NCI-H128 (cell line): ENCODE results near the gene OR10H2.
"Not testable (repeated sequence)": the region's sequence is repeated elsewhere in the genome, so short reads cannot be mapped to it uniquely, and the experiment has no call there.

Source experiments
- DNase-seq: peaks from one replicate; lab custom pipeline; 2025; ENCODE audit not compliant: unreplicated experiment; lab: John Stamatoyannopoulos, UW

The OR10H2 gene, protein sequence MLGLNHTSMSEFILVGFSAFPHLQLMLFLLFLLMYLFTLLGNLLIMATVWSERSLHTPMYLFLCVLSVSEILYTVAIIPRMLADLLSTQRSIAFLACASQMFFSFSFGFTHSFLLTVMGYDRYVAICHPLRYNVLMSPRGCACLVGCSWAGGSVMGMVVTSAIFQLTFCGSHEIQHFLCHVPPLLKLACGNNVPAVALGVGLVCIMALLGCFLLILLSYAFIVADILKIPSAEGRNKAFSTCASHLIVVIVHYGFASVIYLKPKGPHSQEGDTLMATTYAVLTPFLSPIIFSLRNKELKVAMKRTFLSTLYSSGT

DNA sequence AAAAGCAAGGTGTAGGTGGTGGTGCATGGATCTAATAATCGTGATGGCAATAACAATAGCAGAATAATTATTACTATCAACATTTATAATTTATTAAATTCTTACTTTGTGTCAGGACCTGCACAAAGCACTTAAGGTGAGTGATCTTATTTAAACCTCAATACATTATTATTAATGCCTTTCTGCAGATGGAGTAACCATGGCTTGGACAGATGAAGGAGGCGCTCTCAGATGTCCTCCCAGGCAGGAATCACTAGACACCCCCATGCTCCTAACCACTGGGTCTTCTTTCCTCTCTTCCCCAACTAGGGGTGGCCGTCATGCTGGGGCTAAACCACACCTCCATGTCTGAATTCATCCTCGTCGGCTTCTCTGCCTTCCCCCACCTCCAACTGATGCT, at the start of gene OR10H2:
Gene OR10H2, plus strand, starts transcription at position 301 of the 400 bp plus-strand sequence. Its CDS starts 20 bp downstream, at position 321.
- no peak for DNase-seq

DNA sequence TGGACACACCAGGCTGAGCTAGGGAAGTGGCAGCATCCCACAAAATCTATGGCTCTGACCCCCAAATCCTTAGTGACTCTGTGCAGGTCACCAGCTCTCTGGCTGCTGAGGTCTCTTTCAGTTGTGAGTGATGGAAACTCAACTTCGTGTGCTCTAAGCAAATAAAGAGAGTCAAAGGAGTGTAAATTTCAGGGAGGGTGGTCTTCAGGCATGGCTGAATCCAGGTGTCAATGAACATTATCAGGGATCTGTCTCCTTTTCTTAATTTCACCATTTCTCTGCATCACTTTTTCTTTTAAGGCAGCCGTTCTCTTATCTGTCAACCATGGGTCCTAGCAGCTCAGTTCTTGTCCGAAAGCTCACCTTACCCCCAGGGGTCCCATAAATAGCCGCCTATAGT, 48.7 kb upstream of the OR10H2 start:
- DNase-seq, result no peak

DNA sequence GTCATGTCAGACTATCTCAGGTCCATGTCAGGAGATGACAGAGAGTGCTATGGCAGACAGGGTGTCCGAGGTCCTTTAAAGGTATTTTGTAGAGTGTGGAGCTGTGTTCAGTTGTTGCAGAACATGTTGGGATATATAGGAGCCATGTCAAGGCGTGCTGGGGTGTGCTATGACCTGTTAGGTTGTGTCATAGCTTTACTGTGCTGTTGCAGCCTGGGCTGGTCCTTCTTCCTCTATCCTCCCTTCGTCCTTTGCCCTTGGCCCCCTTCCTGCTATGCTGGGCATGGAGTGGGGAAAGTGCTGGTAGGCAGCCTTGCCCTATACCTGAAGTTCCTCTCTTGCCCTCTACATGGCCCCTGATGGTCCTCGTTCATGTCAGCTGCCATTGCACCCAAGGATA, 48.0 kb upstream of the OR10H2 start:
- DNase-seq, result not testable (repeated sequence)

DNA sequence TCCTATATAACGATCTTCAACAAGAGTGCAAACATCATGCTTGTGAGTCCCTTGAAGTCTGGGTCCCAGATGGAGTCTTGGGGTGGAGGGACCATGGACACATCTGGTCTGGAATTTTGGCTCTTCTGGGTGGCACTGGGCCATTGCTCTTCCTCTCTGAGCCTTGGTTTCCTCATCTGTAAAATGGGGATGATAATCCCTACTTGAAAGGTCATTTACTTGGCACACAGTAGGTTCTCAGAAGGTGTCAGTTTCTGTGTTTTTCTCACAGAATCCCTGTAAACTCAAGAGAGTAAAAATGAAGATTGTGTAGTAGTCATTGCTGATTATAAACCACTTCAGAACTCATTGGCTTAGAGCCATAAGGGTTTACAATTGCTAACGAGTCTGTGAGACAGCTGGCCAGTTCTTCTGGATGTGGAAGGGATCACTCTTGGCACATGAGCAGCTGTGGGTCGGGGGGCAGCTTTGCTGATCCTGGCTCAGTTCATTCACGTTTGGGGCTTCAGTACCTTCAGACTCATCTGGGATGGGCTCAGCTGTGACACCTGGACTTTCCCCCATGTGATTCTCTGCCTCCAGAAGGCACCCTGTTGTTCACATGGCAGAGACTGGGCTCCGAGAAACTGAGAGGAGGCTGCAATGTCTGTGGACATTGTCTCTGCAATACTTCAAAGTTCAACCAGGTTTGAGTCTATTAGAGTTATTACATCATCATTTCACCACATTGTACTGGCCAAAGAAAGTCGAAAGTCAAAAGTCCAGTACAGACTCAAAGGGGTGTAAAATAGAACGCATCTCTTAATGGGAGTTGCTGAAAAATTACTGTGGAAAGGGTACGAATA, 47.1 kb upstream of the OR10H2 start:
- DNase-seq, result no peak

- DNase-seq, result no peak
Measured at GRCh38 chr19:15683411-15683810, 44.4 kb upstream of the OR10H2 start.

- DNase-seq, result no peak
Measured at GRCh38 chr19:15684828-15685227, 43.0 kb upstream of the OR10H2 start.

- DNase-seq, result no peak
Measured at GRCh38 chr19:15696654-15697194, 31.1 kb upstream of the OR10H2 start.

DNA sequence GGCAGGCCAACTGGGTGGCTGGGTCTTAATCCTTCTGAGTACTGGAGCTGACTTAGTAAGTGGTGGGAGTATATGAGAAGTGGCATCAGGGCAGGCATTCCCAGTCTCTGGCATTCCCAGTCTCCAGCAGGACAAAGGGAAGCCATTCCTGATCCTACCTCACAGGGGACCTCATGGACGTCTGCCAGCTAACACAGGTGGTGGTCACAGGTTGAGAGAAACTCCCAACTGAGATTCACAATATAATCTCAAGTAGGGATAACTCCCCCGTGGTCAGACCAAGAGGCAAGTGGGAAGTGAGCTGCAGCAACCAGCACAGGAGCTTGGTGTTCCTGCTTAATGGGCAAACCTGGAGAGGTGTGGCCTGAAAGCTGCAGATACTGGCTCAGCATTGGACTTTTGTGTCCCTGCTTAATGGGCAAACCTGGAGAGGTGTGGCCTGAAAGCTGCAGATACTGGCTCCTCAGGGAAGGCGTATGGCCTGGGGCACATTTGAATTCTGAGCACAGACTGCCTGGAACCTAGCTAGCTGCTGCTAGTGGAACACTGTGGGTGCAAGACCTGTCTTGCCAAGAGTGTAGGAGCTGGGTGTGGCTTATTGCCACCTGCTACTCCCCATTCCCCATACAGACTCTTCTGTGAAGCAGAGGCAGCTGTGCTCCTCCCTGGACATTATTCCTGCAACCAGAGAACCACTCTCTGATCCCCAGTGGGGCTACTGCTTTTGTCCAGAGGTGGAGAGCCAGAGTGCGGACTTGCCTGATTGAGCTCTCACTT, 25.9 kb upstream of the OR10H2 start:
- no peak for DNase-seq

DNA sequence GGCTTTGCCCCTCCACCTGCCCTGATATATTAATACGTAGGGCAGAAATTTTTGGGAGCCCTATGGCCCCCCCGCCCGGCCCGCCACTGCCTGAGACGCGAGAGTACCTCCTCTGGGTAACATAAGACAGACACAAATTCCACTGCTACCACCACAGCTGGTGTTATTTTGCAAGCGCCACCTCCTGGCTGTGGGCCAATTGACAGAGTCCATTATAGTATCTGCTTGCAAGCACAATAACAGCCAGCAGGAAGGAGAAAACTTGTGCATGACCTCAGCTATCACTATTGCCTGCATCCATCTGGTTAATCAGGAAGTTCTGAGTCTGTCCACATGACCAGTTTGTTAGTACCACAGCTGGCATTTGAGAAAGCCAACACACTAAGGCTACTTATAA, 25.3 kb upstream of the OR10H2 start:
- no peak for DNase-seq

DNA sequence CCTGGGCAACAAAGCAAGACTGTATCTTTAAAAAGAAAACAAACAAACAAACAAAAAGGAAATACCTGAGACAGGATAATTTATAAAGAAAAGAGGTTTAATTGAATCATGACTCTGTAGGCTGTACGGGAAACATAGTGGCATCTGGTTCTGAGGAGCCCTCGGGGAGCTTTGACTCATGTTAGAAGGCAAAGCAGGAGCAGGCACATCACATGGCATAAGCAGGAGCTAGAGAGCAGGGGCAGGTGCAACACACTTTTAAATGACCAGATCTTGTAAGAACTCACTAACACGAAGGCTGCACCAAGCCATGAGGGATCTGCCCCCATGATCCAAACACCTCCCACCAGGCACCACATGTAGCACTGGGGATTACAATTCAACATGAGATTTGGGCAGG, 13.2 kb upstream of the OR10H2 start:
- DNase-seq, result no peak

- DNase-seq, result no peak
Measured at GRCh38 chr19:15715642-15716041, 12.2 kb upstream of the OR10H2 start.

GRCh38 chr19:15717809-15718208, 10.0 kb upstream of the OR10H2 start:
- DNase-seq, result no peak

DNA sequence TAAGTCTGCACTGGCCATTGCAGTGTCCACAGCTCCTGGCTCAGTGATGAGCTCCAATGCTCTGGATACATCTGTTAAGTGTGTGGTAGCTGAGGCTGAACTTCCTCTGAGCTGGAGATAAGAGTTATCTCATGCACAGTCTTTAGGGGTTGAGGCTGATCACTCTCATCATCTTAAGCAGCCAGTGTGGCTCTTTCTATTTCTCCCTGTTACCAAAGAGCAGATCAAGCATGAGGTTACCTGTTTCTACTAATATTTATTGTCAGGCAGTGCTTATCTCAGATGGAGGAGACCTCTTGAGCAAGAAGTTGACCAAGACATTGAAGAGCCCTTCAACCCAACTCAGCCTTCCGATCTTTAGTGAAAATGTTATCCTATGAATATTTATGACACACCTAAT, 6.6 kb upstream of the OR10H2 start:
- DNase-seq, result no peak

DNA sequence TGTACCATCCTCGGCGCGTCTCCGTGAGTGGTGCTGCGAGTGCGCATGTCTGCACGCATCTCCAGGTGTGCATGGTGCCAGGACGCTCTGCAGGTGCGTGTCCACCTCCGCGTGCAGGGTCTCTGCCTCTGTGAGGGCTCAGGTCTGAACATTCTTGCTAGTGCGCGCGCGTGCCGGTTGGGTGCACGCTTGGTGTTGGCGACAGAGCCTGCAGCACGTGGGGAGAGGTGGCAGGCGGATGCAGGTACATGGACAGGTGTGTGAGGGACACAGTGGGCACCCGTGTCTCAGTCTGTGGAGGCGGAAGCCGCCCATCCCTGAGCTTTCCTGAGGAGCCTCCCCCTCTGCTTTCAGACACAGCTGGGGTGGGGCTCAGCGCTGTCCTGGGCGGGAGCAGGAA, 4.9 kb upstream of the OR10H2 start:
- no peak for DNase-seq

- DNase-seq, result no peak
Measured at GRCh38 chr19:15730538-15730937, 2.7 kb downstream of the OR10H2 start.

DNA sequence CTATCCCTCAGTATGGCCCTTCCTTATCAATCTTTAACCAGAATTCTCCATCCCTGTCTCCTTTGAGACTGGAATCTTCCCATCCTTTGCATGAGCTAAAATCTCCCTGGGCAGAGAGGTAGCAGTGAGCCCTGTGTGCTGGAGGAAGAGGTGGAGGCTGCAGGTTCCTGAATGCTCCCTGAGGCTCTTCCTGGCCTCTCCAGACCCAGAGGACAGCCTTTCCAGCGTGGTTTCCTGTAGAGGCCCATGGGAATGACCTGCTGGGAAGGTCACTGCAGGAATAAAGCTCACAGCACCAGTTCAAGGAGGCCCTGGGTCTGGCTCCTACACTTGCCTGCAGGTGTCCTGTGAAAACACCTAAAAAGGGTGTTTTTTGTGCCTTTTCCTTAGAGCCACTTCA, 4.6 kb downstream of the OR10H2 start:
- DNase-seq, result no peak

GRCh38 chr19:15733895-15734294, 6.1 kb downstream of the OR10H2 start:
- no peak for DNase-seq

GRCh38 chr19:15737722-15738121, 9.9 kb downstream of the OR10H2 start, which contains the start of gene OR10H3:
OR10H3 (plus strand) TSS chr19:15737985; CDS start chr19:15741393, 3,408 bp downstream.
- DNase-seq, result no peak

GRCh38 chr19:15740785-15741184, 13.0 kb downstream of the OR10H2 start:
- DNase-seq, result no peak

GRCh38 chr19:15748239-15748638, 20.4 kb downstream of the OR10H2 start:
- no peak for DNase-seq

- DNase-seq, result no peak
Measured at GRCh38 chr19:15758379-15758778, 30.6 kb downstream of the OR10H2 start.
